Nephron (organoid): ENCODE measurements around the gene PSMD6.

ENCODE experiments used
- H3K27ac Mint-ChIP-seq, 3 experiments: 2 replicates each; pipeline ENCODE4 v1.8.0; 2020; ENCODE audit warnings: mixed read lengths in 3 of 3, mild to moderate bottlenecking in 2 of 3, moderate library complexity in 1 of 3
- H3K27me3 Mint-ChIP-seq: 2 replicates; pipeline ENCODE4 v1.8.0; 2021; ENCODE audit warnings: low read depth, mild to moderate bottlenecking, moderate library complexity, mixed read lengths
- H3K36me3 Mint-ChIP-seq: 2 replicates; pipeline ENCODE4 v1.8.0; 2020; ENCODE audit warnings: low read depth, mixed read lengths
- H3K4me1 Mint-ChIP-seq: 2 replicates; pipeline ENCODE4 v1.8.0; 2020; ENCODE audit warnings: mixed read lengths
- H3K4me3 Mint-ChIP-seq, 3 experiments: 2 replicates each; pipeline ENCODE4 v1.8.0; 2020; ENCODE audit warnings: mild to moderate bottlenecking in 3 of 3, mixed read lengths in 3 of 3, moderate library complexity in 2 of 3
- H3K9me3 Mint-ChIP-seq: 2 replicates; pipeline ENCODE4 v1.8.0; 2020; ENCODE audit warnings: mixed read lengths
- TF ChIP-seq, protein P1 (sequence below), 3 experiments: fragments of 200-600 bp; sonication (generic); IDR thresholded peaks; one replicate each; pipeline ENCODE4 v1.5.0; 2021; ENCODE audit warnings: antibody characterized with exemption in 3 of 3; ENCODE audit not compliant: unreplicated experiment in 3 of 3

Gene PSMD6

DNA sequence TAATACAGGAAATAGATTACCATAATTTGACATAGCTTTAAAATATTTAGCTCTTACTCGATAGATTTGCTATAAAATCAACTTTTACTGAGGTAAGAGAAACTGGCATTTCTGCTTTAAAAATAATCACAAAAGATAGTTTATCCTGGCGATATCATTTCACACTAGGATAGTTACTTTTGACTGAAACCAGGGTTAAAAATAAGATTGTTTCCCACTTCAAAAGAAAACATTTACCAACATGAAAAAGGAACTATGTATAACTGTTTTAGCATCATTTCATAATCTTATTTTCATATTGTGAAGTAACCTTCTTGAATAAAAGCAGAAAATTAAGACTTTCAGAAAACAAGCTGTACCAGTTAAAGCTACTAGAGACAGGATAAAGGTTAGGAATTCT lies 15.3 kb downstream of the PSMD6 start:
- Mint-ChIP-seq H3K9me3 (no peaks in the 10 kb centered on the region), H3K36me3 (peaks cover 47% of the 10 kb centered on the region), H3K27ac (peak overlapping the region in 2 of 3 experiments; percentile 6 to 63), H3K4me3 (no peak overlapping the region), H3K27me3 (no peaks in the 10 kb centered on the region), H3K4me1 (peaks cover 16% of the 10 kb centered on the region)
- TF ChIP-seq, protein P1, sequence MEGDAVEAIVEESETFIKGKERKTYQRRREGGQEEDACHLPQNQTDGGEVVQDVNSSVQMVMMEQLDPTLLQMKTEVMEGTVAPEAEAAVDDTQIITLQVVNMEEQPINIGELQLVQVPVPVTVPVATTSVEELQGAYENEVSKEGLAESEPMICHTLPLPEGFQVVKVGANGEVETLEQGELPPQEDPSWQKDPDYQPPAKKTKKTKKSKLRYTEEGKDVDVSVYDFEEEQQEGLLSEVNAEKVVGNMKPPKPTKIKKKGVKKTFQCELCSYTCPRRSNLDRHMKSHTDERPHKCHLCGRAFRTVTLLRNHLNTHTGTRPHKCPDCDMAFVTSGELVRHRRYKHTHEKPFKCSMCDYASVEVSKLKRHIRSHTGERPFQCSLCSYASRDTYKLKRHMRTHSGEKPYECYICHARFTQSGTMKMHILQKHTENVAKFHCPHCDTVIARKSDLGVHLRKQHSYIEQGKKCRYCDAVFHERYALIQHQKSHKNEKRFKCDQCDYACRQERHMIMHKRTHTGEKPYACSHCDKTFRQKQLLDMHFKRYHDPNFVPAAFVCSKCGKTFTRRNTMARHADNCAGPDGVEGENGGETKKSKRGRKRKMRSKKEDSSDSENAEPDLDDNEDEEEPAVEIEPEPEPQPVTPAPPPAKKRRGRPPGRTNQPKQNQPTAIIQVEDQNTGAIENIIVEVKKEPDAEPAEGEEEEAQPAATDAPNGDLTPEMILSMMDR (IDR thresholded peaks at IDR 0.05; ENCODE audit: unreplicated experiment in 3 of 3), result no peak

DNA sequence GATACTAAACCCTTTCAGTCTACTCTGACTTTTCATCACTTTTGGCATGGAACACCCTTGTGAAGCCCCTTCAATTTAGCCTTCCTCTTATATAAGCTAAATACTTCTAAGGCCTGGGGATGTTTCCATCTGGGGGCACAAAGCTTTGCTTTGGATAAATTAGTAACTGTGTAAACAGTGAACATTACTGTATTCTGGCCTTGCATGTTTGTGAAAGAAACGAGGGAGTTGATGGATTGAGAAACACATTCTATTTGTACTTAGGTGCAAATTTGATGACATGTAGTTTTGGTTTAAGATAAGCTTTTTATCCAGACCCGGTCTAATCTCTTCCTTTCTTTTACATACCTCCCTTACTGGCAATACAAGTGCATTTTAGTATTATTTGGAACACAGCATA lies 19.7 kb downstream of the PSMD6 start:
- no peak overlapping the region for H3K4me3 Mint-ChIP-seq

GRCh38 chr3:64002233-64002632 lies 21.1 kb downstream of the PSMD6 start:
- Mint-ChIP-seq H3K4me1 (no peaks in the 10 kb centered on the region), H3K9me3 (no peaks in the 10 kb centered on the region), H3K27ac (peak overlapping the region in 1 of 3 experiments; percentile 69), H3K4me3 (no peak overlapping the region), H3K27me3 (no peaks in the 10 kb centered on the region), H3K36me3 (peaks cover 42% of the 10 kb centered on the region)
- TF ChIP-seq, protein P1 (IDR thresholded peaks at IDR 0.05; ENCODE audit: unreplicated experiment in 3 of 3), result no peak

More for the DNA sequence above, 19.7 kb downstream of the PSMD6 start:
- H3K27me3 Mint-ChIP-seq, result no peaks in the 10 kb centered on the region
- H3K9me3 Mint-ChIP-seq, result no peaks in the 10 kb centered on the region
- no peak overlapping the region for H3K27ac Mint-ChIP-seq
- TF ChIP-seq, protein P1 (IDR thresholded peaks at IDR 0.05; ENCODE audit: unreplicated experiment in 3 of 3), result no peak
- peaks cover 32% of the 10 kb centered on the region for H3K36me3 Mint-ChIP-seq
- peaks cover 3% of the 10 kb centered on the region for H3K4me1 Mint-ChIP-seq

- Mint-ChIP-seq H3K9me3 (no peaks in the 10 kb centered on the region), H3K36me3 (peaks cover 59% of the 10 kb centered on the region), H3K4me1 (no peaks in the 10 kb centered on the region), H3K27ac (peak overlapping the region; percentile 27 to 95 (median 86)), H3K4me3 (peak overlapping the region in 2 of 3 experiments; percentile 13 to 14), H3K27me3 (no peaks in the 10 kb centered on the region)
- TF ChIP-seq, protein P1 (IDR thresholded peaks at IDR 0.05; ENCODE audit: unreplicated experiment in 3 of 3), result no peak
Measured at GRCh38 chr3:64000453-64001055, 22.7 kb downstream of the PSMD6 start.

DNA sequence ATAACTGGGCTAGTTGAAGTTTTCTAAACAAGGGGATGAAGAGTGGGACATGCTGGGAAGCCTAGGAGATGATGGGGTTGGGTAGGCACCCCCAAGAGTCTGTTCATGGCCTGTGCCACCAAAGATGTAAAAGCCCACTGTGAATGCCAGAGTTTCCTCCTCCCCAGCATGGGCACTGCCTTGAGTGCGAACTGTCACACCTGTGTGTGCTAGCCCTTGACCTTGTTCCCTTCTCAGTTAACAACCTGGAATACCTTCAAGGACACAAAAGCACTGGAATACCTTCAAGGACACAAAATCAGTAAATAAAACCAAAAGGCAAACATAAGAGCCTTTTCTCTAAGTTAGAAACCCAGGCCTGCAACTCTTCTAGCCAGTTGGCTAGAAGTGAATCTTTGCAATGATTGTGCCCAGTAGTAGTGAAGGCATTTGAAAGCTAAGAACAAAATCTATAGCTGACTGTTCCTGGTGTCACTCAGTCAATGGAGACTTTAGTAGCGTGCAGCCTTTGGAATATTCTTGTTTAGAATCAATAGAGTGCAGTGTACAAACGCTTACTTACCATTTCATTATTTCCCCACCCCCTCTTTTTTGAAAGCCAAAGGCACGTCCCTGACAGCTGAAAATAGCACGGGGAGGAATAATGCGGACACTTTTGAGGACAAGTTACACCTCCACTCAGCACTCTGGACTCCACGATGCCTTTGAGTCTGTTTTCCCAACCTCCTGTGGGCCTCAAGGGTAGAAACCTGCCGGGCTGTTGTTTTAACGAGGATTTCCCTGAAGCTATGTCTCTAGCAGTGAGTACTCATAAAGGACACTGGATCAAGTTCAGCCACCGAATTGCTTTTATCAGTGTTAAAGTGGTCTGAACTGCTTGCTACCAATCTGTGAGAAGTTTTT lies 24.2 kb downstream of the PSMD6 start:
- TF ChIP-seq, protein P1 (IDR thresholded peaks at IDR 0.05; ENCODE audit: unreplicated experiment in 3 of 3), result no peak
- Mint-ChIP-seq H3K9me3 (no peaks in the 10 kb centered on the region), H3K4me1 (no peaks in the 10 kb centered on the region), H3K36me3 (peaks cover 69% of the 10 kb centered on the region), H3K4me3 (no peak overlapping the region), H3K27me3 (no peaks in the 10 kb centered on the region), H3K27ac (peak overlapping the region; percentile 19 to 95 (median 28))
